ENCODE results near the gene PDSS1.
"Not testable (repeated sequence)": the region's sequence is repeated elsewhere in the genome, so short reads cannot be mapped to it uniquely, and the experiment has no call there.

Gene PDSS1

DNA sequence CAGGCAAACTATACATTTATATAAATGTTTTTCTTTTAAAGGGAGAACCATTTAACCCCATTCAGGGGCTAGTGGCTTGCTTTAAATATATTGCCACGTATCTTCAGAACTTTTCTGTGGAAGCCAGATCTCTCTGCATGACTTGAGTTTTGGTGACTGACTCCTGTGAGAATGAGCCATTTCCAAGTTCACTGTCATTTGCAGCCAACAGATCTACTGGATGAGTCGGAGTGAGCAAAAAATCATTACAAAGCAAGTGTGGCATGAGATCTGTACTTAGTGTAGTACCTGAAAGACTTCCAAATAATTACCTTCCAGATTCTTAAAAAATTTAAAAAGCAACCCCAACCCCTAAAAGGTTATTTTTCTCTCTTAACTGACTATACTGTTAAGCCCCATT lies 45.6 kb downstream of the PDSS1 start:
- no peak for DNase-seq

- no peak for DNase-seq
Measured at GRCh38 chr10:26743841-26744240, 46.3 kb downstream of the PDSS1 start.

- DNase-seq, result no peak
Measured at GRCh38 chr10:26746061-26746460, 48.6 kb downstream of the PDSS1 start.

GRCh38 chr10:26755443-26755903 lies 58.0 kb downstream of the PDSS1 start:
- no peak for DNase-seq

DNA sequence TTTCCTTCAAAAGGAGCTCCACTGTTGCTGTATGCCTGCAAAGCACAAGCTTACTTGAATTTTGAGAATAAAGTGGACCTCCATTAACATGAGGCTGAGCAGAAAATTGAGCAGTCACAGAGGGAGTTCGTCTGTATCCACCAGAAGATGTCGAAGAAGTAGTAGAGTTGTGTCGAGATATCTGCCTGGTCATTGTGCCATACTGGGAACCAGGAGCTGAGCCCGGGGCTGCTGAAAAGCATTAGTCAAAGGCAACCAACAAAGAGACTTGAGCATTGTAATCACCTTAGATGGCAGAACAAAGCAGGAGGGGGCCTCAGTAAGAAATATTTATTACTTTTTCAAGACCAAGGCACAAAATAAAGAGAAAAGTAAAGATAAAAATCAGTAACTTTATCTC lies 61.5 kb downstream of the PDSS1 start:
- no peak for DNase-seq

DNA sequence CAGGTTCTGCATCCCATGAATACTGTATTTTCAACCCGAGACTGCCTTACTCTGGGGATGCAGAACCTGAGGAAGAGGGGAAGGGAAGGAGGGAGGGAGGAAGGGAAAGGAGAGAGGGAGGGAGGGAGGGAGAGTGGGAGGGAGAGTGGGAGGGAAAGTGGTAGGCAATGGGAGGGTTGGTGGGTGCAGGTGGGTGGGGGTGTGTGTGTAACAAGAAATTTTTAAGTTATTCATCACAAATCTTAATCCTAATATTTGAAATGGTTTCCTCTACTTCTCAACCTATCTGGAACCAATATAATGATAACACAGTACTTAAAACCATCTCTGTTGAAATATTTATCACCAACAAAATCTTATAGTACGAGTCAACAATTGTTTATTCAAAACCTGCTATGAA lies 68.0 kb downstream of the PDSS1 start:
- DNase-seq, result no peak

DNA sequence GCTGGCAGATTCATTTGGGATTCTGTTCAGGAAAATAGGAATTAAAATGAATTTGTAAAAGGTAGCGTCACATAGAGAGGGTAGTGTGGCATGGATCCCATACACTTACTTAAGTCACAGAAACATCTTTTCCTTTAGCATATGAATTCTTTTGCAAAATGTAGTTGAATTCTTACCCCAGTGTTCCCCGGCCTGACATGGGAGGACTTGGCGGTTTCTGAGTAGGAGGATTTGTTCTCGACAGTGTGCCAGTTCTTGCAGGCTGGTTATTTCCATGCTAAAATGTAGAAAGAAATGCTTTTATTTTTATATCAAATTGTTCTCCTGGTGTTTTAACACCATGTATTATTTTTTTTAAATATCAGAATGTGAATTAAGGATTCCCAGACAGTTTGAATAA lies 72.6 kb downstream of the PDSS1 start:
- no peak for DNase-seq

GRCh38 chr10:26773633-26774032 lies 76.1 kb downstream of the PDSS1 start:
- DNase-seq, result no peak

GRCh38 chr10:26776258-26776657 lies 78.8 kb downstream of the PDSS1 start:
- no peak for DNase-seq

DNA sequence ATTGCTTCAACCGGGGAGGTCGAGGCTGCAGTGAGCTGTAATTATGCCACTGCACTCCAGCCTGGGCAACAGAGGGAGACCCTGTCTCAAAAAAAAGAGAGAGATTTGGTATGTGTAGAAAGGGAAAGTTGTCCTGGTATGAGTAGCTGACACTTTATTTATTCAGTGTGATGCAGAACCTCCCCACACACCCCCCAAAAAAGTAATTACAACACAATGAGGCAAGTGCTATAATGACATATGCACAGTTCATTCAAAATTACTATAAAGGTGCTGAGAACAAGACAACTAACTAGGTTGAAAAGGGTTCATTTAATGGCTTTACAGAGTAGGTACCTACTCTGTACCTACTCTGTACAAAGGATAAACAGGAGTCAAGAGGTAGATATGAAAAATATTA lies 80.2 kb downstream of the PDSS1 start:
- DNase-seq, result no peak

DNA sequence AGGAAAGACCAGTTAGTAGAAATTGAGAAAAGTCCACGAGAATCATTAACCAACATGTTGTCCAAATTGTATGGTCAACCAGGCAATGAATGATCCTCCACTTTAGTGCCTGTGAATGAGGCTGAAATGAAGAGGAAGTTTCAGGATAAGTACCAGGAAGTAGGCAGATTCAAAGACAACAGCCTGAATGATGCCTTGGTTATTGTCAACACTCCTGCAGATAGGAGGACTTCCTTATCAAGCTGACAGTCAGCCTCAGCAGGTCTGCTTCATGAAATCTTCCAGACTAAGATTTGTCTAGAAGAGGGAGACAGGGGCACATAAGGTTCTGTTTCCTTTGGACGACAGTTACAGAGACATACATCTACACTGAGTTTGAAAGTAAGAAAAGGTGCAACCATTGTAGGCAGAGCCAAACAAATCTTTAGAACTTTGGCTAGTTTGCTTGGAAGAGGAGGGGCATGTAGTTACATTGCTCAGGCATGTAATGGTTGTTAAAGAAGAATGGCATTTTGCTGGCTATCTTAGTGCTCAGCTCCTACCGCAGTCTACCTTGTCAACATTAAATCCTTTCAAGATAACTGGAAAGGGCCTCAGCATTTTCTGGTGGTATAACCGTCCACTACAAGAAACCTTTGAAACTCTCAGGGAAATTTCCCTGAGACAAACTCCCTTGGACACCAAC lies 81.8 kb downstream of the PDSS1 start:
- no peak for DNase-seq

DNA sequence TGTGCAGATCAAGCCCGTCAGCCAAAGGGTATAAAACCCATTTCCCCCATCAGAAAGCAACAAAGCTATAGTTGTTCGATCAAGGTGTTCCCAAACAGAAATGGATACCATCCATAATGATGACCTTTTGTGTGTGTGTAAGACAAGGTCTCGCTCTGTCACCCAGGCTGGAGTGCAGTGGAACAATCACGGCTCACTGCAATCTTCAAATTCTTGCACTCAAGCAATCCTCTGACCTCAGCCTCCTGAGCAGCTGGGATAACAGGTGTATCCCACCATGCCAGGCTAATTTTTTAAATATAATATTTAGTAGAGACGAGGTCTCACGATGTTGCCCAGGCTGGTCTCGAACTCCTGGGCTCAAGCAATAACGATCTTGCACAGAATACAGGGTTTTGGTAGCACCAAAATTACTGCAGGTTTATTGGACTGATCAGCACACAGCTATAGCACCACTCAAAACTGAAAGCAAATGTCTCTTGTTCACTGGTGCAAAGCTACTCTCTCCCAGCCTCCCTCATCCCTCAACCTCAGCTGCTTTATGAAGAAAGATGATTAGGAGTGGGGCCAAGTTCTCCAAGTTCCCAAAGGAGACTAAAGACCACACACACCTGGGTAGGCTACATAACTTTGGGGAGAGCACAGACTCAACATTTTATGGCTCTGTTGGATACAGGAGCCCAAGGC lies 82.7 kb downstream of the PDSS1 start:
- no peak for DNase-seq

GRCh38 chr10:26780793-26781601 lies 83.5 kb downstream of the PDSS1 start:
- DNase-seq, result no peak

DNA sequence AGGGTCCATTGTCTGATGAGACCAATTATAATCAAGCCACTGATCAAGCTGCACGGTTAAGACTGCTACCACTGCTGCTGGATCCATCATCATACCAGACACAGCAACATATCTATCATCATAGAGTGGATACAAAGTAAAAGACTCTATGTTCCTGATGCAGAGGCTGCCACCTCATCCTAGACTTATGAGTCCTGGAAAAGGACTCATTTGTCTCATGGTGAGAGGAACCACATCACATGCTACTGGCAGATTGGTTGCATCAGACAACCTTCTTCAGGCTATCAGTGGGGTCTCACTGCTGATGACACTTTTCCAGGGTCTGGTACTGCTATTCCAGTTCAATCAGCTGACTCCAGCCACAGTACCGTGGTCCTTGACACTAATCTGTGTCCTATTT lies 84.3 kb downstream of the PDSS1 start:
- no peak for DNase-seq

GRCh38 chr10:26787362-26787761 lies 89.9 kb downstream of the PDSS1 start:
- no peak for DNase-seq

DNA sequence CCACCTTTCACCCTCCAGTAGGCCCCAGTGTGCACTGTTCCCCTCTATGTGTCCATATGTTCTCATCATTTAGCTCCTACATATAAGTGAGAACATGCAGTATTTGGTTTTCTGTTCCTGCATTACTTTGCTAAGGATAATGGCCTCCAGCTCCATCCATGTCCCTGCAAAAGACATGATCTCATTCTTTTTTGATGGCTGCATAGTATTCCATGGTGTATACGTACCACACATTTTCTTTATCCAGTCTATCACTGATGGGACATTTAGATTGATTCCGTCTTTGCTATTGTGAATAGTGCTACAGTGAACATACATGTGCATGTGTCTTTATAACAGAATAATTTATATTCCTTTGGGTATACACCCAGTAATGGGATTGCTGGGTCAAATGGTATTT lies 92.3 kb downstream of the PDSS1 start:
- DNase-seq, result not testable (repeated sequence)

GRCh38 chr10:26790221-26790995 lies 92.9 kb downstream of the PDSS1 start:
- DNase-seq, result no peak

GRCh38 chr10:26792758-26793495 lies 95.4 kb downstream of the PDSS1 start:
- no peak for DNase-seq

Measured in NCI-H524 treated with DMSO at 0.1 percent for 48 hours (cell line).